Bronchial epithelial cell (primary cell): ENCODE results near the gene BTBD7. TPM values are rescaled to one million over a fixed set of nuclear protein-coding genes. Genes with fewer than 3 reads are reported as not detected.

ENCODE experiments used
- DNase-seq: peaks from one replicate; pipeline ENCODE4 v3.0.0-alpha.2; 2010; ENCODE audit warnings: low read depth
- FAIRE-seq: peaks from 2 replicates; lab custom pipeline; 2011; peaks lifted over from hg19 to GRCh38; lab: Jason Lieb, UNC
- H3K27me3 ChIP-seq: 2 replicates; pipeline ENCODE4 v1.5.1; 2011; ENCODE audit warnings: low read length; ENCODE audit not compliant: control insufficient read depth, insufficient read depth
- H3K36me3 ChIP-seq: 2 replicates; pipeline ENCODE4 v1.5.1; 2011; ENCODE audit warnings: low read length; ENCODE audit not compliant: control insufficient read depth, insufficient read depth
- H3K4me3 ChIP-seq: 2 replicates; pipeline ENCODE4 v1.5.1; 2011; ENCODE audit warnings: mild to moderate bottlenecking, low read depth, low read length, control low read depth
- total RNA-seq: library from RNA; depleted of rRNA; stranded (reverse); fragments of >200 nt; gene quantifications from 2 replicates; pipeline ENCODE4 v1.2.1, GENCODE V29; 2014
- TF ChIP-seq, protein P1 (sequence below): IDR thresholded peaks from 2 replicates; pipeline ENCODE4 v1.5.1; 2011; ENCODE audit warnings: mild to moderate bottlenecking, moderate library complexity, low read length, control low read depth, inconsistent platforms; ENCODE audit not compliant: insufficient read depth, severe bottlenecking

The BTBD7 gene
- total RNA-seq, 1 donor from 2014 or later: 20.3 TPM

DNA sequence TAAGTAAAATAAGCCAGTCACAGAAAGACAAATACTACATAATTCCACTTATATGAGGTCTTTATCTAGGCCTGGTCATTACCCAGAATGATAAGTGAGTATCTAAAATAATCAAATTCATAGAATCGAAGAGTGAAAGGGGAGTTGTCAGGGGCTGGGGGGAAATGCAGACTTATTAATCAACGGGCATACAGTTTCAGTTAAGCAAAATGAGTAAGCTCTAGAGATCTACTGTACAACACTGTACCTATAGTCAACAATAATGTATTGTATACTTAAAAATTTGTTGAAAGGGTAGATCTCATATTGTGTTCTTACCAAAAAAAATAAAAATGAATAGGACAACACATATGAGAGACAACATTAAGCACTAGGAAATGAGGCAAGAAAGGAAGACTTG is 13.3 kb downstream of the BTBD7 start:
- H3K27me3 ChIP-seq: no peaks in the 10 kb centered on the region
- H3K4me3 ChIP-seq: no peak overlapping the region
- FAIRE-seq (no peak), DNase-seq (no peak)
- H3K36me3 ChIP-seq: no peaks in the 10 kb centered on the region
- TF ChIP-seq, protein P1, sequence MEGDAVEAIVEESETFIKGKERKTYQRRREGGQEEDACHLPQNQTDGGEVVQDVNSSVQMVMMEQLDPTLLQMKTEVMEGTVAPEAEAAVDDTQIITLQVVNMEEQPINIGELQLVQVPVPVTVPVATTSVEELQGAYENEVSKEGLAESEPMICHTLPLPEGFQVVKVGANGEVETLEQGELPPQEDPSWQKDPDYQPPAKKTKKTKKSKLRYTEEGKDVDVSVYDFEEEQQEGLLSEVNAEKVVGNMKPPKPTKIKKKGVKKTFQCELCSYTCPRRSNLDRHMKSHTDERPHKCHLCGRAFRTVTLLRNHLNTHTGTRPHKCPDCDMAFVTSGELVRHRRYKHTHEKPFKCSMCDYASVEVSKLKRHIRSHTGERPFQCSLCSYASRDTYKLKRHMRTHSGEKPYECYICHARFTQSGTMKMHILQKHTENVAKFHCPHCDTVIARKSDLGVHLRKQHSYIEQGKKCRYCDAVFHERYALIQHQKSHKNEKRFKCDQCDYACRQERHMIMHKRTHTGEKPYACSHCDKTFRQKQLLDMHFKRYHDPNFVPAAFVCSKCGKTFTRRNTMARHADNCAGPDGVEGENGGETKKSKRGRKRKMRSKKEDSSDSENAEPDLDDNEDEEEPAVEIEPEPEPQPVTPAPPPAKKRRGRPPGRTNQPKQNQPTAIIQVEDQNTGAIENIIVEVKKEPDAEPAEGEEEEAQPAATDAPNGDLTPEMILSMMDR: no peak

DNA sequence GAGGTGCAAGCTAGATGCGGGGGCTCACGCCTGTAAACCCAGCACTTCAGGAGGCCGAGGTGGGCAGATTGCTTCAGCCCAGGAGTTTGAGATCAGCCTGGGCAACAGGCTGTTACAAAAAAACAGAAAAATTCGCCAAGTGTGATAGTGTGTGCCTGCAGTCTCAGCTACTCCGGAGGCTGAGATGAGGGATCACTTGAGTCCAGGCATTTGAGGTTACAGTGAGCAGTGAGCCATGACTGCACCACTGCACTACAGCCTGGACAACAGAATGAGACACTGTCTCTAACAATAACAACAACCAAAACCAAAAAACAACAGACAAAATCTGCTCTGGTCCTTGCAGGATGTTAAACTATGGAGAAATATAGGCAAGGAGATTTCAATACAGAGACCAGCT is 13.9 kb downstream of the BTBD7 start:
- no peak for FAIRE-seq
- H3K4me3 ChIP-seq: no peak overlapping the region
- DNase-seq: no peak
- H3K27me3 ChIP-seq: no peaks in the 10 kb centered on the region
- TF ChIP-seq, protein P1: no peak
- H3K36me3 ChIP-seq: no peaks in the 10 kb centered on the region

DNA sequence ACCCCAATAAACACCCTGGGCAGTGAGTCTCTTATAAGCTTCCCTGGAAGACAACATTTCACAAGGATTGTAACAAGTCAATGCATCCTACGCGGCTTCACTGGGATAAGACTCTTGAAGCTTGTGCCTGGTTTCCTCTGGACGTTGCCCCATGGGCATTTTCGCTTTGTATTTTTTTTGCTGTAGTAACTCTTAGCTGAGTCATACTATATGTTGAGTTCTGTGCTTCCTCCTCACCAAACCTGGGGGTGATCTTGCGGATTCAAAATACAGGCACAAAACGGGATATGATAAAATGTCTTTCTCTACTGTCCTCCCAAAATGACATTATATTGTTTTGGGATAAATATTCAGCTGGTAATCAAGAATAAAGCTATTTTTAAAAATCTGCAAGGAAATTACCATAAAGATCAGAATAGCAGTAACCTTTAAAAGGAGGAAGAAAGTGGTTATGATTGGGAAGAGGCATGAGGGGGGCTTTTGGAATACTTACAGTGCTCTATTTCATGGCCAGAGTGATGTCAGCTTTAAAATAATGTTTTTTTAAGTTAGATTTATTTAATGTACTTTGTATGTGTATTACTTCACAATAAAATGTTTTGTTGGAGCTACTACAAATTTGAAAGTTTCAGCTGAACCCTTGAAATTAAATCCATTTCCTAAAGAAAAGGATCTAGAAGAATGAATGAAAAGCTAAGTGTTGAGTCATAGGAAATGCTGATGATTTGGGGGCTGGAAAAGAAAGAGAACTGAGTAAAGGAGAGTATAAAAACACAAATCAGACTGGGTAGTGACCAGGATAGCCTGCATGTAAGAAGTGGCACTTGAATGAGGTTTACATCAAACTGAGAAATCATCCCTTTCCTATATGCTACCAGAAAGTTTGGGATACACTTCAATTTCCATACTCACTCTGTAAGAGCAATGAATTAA is 14.7 kb downstream of the BTBD7 start:
- Histone ChIP-seq H3K4me3 (no peak overlapping the region), H3K27me3 (no peaks in the 10 kb centered on the region), H3K36me3 (no peaks in the 10 kb centered on the region)
- TF ChIP-seq, protein P1: no peak
- FAIRE-seq: no peak
- DNase-seq: peak; percentile 49

DNA sequence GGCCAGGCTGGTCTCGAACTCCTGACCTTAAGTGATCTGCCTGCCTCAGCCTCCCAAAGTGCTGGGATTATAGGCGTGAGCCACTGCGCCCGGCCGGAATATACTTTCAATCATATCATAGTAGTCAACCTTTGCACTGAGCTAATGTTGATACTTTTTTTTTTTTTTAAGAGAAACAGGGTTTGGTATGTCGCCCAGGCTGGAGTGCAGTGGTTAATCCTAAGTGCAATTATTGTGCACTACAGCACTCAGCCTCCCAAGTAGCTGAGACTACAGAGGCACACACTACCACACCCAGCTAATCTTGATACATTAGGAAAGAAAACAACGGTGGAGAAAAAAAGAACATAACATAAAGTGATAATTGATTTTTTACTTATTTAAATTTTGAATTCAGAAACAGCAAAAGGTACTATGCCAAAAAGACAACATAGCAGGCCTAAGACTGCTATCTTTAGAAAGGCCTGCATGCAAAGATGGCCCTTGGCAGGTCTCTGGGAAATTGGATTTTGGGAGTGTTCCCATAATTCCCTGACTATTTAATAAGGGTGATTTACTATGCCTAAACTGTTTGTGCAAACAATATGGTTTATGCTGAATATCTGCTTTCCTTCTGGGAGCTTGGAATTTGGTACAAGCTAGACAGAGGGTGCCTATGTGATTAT is 15.5 kb downstream of the BTBD7 start:
- Histone ChIP-seq H3K4me3 (no peak overlapping the region), H3K36me3 (no peaks in the 10 kb centered on the region), H3K27me3 (no peaks in the 10 kb centered on the region)
- DNase-seq (no peak), FAIRE-seq (no peak)
- TF ChIP-seq, protein P1: no peak

DNA sequence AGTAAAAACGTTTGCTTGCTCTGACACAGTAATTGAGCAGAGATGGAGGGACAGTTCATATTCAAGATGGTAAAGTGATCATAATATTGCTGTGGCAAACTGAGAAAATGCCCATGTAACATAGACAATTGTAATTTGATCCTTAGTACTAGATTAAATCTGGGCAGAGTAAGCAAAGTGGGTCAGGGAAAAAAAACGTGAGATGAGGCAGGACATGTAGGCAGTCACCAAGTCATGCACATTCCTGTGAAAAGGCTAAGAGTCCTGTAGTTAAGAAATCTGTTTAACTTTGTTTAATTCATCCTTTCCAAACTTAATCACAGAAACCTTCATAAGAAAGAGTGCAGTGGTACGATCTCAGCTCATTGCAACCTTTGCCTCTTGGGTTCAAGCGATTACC is 16.1 kb downstream of the BTBD7 start:
- Histone ChIP-seq H3K4me3 (no peak overlapping the region), H3K27me3 (no peaks in the 10 kb centered on the region), H3K36me3 (no peaks in the 10 kb centered on the region)
- TF ChIP-seq, protein P1: no peak
- DNase-seq (no peak), FAIRE-seq (no peak)
